Bone marrow (tissue), 2 donors: Measurements from ENCODE around the gene PPP1R10.
A peak's percentile ranks its signal among the peaks of the same experiment; 100 is the strongest.

Experiments
- DNase-seq, 2 donors: peaks; one replicate each; lab custom pipeline; 2025; lab: John Stamatoyannopoulos, UW

Gene PPP1R10

GRCh38 chr6:30556066-30556905, 60.8 kb downstream of the PPP1R10 start, which contains the start of gene GNL1:
GNL1 (minus strand) TSS chr6:30556489; CDS start chr6:30556203, 286 bp downstream.
- DNase-seq, result peak; percentile 84 to 98

DNA sequence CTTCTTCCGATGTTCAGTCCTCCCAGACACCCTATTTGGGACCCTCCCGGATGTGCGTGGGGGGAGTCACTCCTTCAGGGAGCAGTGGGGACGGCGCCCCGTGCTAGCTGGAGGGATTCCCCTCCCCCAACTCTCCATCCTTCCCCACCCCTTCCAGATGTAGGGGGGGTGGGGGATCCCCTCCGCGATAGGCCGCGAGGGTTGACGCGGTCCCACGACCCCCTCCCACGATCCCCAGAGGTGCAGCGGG, 61.3 kb downstream of the PPP1R10 start:
- DNase-seq, result no peak

DNA sequence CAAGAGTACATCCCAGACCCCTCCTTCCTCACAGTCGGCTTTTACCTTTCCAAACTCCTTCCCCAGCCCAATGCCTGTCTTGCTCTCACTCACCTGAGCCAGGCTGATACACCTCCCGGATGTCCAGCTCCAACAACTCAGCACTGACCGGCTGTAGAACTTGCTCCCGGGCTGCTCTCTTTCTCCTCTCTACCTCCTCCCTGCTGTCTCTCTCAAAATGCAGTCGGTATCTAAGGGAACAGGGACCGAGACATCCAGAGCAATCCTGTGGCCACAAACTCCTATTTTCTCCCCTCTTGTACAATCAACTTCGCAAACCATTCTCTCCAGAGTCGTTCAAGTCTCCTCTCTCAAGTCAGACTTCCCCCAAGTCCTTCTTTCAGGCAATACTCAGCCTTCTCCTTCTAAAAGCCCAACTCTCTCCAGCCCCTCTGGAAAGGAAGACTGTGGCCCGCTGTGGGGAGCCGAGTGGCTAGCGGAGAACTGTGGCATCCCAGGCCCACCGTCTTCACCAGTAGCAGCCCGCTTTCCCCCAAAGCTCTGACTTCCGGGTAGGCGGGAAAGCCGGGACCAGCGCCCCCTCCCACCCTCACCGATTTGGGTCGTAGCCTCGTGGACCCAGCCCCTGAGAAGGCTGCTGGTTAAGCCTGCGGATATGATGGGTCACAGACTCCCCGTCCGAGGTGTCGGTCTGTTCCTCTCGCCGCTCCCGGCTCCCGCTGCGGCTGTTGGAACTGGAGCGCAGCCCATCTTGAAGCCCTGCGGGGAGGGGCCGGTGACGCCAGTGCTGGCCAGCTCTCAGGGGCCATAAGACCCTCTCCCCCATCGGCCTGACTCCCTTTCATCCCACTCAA, 61.9 kb downstream of the PPP1R10 start:
- no peak for DNase-seq

DNA sequence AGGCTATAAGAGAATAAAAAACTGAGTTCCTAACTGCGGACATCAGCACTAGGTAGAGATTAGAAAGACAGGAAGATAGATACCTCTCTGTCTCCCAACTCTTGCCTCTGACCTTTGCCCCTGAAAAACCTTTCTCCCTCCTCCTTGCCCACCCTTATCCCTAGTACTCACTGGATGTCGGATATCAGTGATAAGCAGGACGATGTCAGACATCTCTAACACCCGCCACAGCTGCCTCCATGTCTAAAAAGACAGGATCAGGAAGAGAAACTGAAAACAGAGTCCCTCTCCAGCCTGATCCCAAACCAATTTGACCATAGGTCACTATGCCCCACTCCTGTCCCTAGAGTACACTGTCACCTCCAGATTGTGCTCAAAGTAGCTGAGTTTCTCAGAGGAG, 62.6 kb downstream of the PPP1R10 start:
- DNase-seq, result no peak
